Measurements from ENCODE around the gene ACTR6.
"Not testable (repeated sequence)": the region's sequence is repeated elsewhere in the genome, so short reads cannot be mapped to it uniquely, and the experiment has no call there.

Gene ACTR6

DNA sequence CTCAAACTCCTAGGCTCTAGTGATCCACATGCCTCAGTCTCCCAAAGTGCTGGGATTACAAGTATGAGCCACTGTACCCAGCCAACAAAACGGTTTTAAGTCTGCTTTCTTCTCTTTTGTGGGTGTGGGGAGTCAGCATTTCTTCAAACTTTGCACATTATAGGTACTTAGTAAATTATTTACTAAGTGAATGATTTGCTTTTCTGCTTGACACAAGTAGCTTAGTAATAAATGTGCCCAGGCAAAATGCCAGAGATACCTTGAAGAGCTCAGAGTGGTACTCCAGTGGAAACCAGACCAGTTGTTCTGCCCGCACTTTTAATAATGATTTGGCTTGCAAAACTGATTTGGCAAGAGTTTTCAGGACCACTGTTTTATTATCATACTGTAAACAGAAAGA, 51.3 kb downstream of the ACTR6 start:
- DNase-seq, result no peak
- intact Hi-C loops (cut with DNase I), result no loop called here

DNA sequence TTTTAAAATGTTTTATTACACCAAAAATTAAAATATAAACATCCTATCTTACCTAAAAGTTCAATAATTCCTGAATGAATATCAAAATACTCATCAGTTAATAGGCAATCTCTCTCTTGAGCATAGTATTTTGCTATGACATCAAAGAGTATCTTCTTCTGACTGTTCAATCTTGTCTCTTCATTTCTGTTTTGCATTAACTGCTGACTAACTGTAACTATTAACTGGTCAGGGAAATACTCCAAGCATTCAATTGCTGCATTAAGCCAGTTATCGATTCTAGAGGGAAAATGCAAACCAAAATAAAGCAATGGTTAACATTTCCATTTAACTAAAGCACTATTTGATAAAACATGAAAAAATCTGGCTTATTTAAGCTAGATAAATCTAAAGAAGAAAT, 52.8 kb downstream of the ACTR6 start:
- no peak for DNase-seq
- intact Hi-C loops (cut with DNase I), result no loop called here

DNA sequence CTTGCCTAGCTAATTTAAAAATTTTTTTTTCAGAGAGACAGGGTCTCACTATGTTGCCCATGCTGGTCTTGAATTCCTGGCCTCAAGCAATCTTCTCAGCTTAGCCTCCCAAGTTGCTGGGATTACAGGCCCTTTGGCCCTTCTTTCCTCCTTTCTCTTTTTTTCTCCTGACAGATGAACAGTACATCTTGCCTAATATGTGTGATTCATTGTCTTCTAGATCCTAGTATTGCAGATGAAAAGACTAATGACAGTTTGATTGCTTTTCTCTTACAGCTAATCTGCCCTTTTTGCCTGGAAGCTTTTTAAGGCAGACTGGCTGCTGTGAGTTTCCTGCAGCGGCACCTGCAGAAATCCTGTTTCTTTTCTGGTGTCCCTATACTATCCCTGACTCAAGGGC, 54.3 kb downstream of the ACTR6 start:
- no peak for DNase-seq
- intact Hi-C loops (cut with DNase I), result no loop called here

DNA sequence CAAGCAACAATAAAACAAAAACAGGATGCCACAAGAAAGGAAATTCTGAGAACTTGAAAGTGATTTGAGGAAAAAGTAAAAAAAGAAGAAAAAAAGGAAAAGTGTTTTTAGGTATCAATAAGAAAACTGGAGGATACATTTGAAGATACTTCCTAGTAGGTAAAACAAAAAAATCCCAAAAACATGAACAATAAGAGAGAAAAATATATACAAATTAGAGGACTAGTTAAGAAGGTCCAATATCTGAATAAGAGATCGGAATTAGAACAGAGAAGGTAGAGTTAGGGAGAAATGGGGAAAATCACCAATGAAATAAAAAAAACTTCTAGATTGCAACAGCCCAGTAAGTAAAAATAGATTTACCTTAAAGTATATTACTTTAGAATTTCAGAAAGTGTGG, 57.5 kb downstream of the ACTR6 start:
- no peak for DNase-seq
- intact Hi-C loops (cut with DNase I), result no loop called here

DNA sequence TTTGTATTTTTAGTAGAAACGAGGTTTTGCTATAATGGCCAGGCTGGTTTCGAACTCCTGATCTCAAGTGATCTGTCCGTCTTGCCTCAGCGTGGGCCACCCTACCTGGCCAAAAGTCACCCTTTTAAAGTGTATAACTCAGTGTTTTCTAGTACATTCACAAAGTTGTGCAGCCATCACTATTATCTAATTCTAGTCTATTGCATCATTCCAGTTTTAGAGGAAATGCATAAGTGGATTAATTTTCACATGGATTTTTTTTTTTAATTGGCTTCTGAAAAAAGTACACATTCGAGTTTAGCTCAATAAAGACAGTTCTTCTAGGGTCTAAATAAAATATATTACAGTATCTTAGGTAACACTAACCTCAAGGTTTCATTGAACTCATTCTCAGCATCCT, 62.5 kb downstream of the ACTR6 start:
- intact Hi-C loops (cut with DNase I), result no loop called here

DNA sequence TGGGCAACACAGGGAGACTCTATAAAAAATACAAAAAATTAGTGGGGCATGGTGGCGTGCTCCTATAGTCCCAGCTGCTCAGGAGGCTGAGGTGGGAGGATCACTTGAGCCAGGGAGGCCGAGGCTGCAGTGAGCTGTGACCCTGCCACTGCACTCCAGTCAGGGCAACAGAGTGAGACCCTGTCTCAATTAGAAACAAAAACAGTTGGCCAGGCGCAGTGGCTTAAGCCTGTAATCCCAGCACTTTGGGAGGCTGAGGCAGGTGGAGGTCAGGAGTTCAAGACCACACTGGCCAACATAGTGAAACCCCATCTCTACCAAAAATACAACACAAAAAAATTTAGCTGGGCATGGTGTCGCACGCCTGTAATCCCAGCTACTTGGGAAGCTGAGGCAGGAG, 64.5 kb downstream of the ACTR6 start:
- intact Hi-C loops (cut with DNase I); DNase-seq: not testable (repeated sequence)

More for the DNA sequence above, 62.5 kb downstream of the ACTR6 start:
- DNase-seq, result no peak

DNA sequence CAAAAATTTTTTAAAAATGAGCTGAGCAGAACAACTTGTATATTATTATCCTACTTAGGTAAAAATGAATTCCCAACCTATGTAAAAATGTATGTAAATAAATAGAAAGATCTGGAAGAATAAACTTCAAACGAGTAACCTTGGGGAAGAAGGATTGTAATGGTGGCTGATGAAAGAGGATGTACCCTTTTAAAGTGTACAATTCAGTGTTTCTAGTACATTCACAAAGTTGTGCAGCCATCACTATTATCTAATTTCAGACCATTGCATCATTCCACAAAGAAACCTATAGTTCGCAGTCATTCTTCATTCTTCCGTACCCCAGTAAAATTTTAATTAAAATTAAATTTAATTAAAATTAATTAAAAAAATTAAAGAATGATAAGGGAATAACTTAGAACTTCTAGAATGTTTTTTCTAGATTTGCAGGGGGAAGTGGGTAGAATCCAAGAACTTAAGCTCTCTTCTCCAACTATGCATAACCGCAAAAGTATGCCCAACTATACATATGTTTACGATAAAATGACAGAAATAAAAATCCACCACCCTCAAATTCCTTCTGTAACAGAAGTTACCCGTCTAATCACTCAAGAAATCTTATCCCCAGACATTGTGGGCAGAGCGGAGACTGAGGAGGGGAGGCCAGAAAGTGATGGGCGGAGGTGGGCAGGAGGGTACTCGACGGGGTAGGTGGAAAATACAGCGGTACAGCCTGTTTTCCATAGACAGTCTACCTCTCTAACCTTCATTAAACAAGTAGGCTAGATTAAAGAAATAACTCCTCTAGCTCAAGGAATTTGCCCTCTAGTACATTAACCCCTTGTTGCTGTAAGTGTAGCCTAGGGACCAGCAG, 65.3 kb downstream of the ACTR6 start:
- intact Hi-C loops (cut with DNase I), result no loop called here
- no peak for DNase-seq

DNA sequence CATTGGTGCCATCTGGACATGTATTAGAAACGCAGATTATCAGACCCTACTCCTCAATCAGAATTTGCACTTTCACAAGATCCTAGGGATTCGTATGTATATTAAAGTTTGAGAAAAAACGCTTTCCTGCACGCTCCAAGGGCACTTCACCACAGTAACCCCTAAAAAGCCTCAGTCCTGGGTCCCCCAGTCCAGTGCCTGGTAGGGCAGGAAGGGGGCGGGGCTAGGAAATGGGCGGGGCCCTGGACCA, 65.9 kb downstream of the ACTR6 start:
- intact Hi-C loops (cut with DNase I), result no loop called here
- peak in 38 of 42 donors; percentile 79 to 95 (median 89) for DNase-seq

DNA sequence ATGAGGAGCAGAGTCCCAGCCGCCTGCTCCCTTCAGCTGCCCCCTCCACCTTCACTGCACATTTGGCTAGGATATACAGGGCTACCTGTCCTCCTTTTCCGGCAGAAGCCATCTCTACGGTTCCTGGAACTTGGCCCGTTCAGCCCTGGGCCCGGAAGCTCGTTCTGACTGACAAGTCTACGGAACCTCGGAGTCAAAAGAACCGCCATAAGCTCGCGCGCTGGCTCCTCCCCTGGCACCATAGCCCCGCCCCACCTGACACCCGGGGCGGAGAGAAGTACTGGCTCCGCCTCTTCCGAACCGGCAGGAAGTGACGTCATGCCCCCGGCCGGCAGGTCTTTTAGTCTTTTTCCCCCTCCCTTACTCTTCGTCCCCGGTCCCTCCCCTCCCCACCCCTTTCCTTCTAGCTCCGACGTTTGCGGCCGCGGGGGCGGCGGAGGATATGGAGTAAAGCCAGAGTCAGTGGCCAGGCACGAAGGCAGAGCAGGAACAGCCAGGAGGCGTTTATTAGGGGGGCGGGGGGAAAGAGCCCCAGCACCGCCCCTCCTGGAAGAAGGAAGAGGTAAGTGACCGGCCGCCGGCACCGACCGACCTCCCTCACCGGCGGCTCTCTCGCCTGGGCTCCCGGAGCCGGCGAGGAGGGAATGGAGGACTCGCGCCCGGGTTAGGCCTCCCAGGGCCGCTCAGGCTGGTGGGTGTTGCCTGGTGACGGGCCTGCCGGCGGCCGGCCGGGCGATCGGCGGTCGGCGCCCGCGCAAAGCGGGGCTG, 66.4 kb downstream of the ACTR6 start, which contains the start of the genes DEPDC4 and SCYL2:
Gene DEPDC4 (minus strand): TSS at position 245 of the 768 bp plus-strand sequence. CDS start 3 bp downstream, at position 242.
Gene SCYL2 (plus strand): TSS at position 343 of the 768 bp plus-strand sequence. CDS start 15,794 bp downstream, outside the sequence.
- intact Hi-C loops (cut with DNase I), result no loop called here
- DNase-seq, result peak; percentile 96 to 99 (median 98)

DNA sequence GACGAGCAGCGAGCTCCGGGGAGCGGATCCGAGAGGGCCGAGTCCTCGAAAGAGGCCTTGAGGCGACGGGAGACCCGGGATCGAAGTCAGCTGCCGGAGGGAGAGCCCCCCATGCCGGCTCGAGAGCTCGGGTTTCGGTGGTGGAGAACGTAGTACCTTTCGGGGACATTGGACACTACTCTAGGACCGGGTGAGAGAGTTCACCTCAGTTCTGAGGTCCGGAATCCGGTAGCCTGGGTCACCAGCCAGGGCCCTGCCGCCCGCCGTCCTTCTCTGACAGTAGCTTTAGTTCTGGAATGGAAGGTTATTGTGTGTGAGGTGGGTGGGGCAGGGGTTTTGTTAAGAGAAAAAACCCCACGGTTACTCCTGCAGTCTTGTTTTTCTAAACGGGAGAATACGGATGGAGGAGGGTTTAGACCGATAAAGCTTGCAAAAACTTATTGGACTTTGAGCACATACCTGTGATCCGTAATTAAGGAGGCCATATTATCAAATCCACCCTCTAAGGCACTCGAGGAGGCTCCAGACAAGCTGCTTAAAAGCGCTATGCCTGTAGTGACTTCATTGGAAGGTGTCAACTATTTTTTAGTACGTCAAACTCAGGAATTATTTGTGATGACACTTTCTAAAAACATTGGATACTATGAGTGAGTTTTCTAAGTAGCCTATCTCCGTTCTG, 67.1 kb downstream of the ACTR6 start:
- DNase-seq, result peak in 17 of 42 donors; percentile 7 to 49 (median 21)
- intact Hi-C loops (cut with DNase I), result no loop called here

DNA sequence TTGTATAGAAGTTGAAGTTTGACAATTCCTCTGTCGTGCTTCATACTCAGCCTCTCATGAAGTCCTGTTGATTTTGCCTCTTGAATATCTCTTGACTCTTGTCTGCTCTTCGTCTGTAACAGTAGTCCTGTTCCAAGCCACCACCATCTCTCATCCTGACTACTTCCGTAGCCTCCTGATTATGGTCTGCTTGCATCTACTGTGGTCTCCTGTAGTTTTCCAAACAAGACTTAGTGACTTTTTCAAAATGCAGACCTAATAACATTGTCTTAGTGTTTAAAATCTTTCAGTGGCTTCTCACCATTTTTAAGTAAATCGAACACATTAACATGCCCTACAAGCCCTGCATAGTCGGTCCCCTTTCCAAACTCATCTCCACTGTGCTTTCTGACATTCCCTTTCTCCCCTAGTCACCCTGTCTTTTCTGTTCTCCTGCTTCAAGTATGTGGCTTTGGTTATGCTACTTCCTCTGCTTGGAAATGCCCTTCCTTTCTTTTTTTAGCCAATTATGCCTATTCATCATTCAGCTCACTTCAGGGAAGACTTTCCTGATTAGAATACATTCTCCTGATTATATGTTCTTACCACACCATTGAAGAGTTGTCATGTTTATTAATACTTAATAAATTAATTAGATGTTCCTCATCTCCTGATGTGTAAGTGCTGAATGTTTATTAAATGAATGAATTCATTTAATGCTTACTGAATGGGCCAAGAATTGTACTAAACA, 68.4 kb downstream of the ACTR6 start:
- DNase-seq, result no peak
- intact Hi-C loops (cut with DNase I), result no loop called here

DNA sequence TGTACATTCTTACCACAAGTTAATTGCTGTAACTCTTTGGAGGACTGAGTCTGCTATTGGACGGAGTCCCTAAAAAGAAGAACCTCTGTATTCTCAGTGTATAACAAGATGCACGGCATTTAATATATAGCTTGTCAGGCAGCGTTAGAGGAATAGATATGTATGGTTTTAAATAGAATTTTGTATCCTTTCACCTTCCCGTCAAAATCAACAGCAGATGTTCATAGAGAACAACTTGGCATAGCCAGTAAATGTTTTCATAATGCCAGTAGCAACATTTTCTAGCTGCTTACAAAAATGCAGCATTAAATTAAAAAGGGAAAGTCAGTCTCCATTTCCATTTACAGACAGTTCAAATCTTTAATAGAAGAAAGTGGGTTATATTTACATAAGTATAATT, 73.2 kb downstream of the ACTR6 start:
- intact Hi-C loops (cut with DNase I), result no loop called here
- DNase-seq, result no peak
